Effector memory CD4-positive, alpha-beta T cell (primary cell): ENCODE results near the gene FRZB.
"Not testable (repeated sequence)": the region's sequence is repeated elsewhere in the genome, so short reads cannot be mapped to it uniquely, and the experiment has no call there.

ENCODE experiments used
- DNase-seq, 3 donors: peaks; one replicate each; pipeline ENCODE4 v3.0.0-alpha.2; 2020
- H3K27ac ChIP-seq: 2 replicates; pipeline ENCODE4 v1.7.0; 2013; ENCODE audit warnings: mild to moderate bottlenecking, low read length, moderate library complexity; ENCODE audit not compliant: insufficient read depth, poor library complexity, severe bottlenecking
- H3K27me3 ChIP-seq: replicated peaks from 2 replicates; pipeline ENCODE4 v1.7.0; 2013; ENCODE audit warnings: mild to moderate bottlenecking, low read length; ENCODE audit not compliant: insufficient read depth, control insufficient read depth, poor library complexity, severe bottlenecking
- H3K36me3 ChIP-seq: 2 replicates; pipeline ENCODE4 v1.7.0; 2013; ENCODE audit warnings: mild to moderate bottlenecking, low read length, moderate library complexity; ENCODE audit not compliant: control insufficient read depth, insufficient read depth
- H3K4me1 ChIP-seq: 2 replicates; pipeline ENCODE4 v1.7.0; 2013; ENCODE audit warnings: low read length, mild to moderate bottlenecking; ENCODE audit not compliant: control insufficient read depth, insufficient read depth, poor library complexity, severe bottlenecking
- H3K4me3 ChIP-seq: 2 replicates; pipeline ENCODE4 v1.7.0; 2013; ENCODE audit warnings: low read length, low read depth, mild to moderate bottlenecking; ENCODE audit not compliant: insufficient read depth, poor library complexity, severe bottlenecking
- H3K9me3 ChIP-seq: 2 replicates; pipeline ENCODE4 v1.7.0; 2013; ENCODE audit warnings: mild to moderate bottlenecking, low read length, moderate library complexity; ENCODE audit not compliant: control insufficient read depth

The FRZB gene

DNA sequence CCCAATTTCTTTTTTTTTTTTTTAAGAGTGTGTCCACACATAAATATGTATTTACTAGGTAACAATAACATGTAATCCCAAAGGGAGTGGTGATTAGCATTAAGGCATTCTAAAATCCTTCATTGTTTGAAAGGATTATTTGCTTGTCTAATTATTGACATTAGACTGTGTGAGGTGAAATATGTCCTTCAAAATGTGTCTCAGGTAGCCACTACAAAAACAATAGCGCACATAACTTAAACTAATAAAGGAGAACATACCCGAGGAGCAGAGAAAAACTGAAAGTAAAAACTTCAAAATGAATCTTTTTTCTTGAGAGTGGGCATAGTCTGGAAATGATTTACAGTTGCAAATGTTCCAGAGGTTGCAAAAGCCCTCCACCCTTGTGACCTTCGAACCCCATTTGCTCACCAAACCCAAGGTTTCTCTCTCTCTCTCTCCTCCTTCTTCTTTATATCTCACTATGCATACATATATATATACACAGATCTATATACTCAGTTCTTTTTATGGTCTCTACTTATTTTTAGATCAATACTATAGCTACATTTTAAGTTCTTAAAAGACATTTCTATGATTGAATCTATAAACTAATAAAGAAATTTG is 24.4 kb upstream of the FRZB start:
- Histone ChIP-seq H3K27ac (no peak overlapping the region), H3K36me3 (no peaks in the 10 kb centered on the region), H3K27me3 (no peaks in the 10 kb centered on the region), H3K4me3 (no peak overlapping the region), H3K4me1 (no peaks in the 10 kb centered on the region), H3K9me3 (no peaks in the 10 kb centered on the region)
- DNase-seq = no peak

- Histone ChIP-seq H3K4me1 (no peaks in the 10 kb centered on the region), H3K36me3 (no peaks in the 10 kb centered on the region), H3K9me3 (no peaks in the 10 kb centered on the region)
These were observed 23.9 kb upstream of the FRZB start for GRCh38 chr2:182890305-182890704.

DNA sequence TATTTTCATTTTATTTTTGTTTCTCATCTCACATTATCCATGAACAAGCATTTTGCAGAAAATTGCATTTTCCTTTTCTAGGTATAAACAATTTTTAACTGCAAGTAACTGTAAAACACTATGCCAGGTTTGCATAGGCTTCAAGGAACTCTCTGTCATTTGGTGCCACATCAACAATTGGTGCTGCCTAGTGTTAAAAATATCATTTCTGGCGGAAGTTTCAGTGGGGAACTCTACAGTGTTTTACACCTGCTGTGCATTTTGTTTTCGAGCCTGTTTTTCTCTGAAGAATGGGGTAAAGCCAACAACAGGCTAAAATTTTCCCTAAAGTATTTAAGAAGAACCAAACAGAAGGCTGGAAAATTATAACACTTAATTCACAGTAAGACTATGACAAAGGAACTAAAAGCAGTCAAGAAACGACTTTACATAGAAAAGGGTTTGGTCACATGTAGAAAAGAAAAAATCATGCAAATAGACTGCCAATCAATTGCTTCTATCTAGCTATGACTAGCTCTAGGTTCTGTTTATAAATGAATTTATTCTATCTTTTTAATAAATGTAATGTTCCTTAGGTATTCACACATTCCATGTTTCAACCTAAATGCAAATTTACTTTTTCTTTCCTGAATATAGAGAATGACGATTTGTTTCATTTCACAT is 21.4 kb upstream of the FRZB start:
- Histone ChIP-seq H3K36me3 (no peaks in the 10 kb centered on the region), H3K4me1 (no peaks in the 10 kb centered on the region), H3K4me3 (no peak overlapping the region), H3K9me3 (no peaks in the 10 kb centered on the region), H3K27me3 (no peaks in the 10 kb centered on the region), H3K27ac (no peak overlapping the region)
- no peak for DNase-seq

More at GRCh38 chr2:182890305-182890704, 23.9 kb upstream of the FRZB start:
- no peak for DNase-seq
- Histone ChIP-seq H3K27me3 (no peaks in the 10 kb centered on the region), H3K4me3 (no peak overlapping the region), H3K27ac (no peak overlapping the region)

DNA sequence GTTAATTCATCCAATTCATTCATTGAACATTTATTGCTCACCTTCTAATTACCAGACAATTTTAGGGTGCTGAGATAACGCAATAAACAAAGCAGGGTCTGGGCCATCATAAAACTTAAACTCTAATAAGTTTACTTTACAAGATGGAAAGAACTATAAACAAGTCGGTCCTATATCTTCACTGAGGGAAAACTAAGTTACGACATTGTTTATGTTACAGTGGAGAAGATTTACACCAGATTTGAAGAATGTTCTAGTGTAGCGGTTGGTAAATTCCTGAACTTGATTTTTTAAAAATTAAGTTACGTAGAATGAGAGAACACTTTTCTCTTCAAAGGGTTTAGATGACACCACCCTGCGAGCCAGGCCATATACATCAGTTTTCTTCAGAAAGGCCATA is 20.7 kb upstream of the FRZB start:
- no peak for DNase-seq
- H3K4me1 ChIP-seq = no peaks in the 10 kb centered on the region

DNA sequence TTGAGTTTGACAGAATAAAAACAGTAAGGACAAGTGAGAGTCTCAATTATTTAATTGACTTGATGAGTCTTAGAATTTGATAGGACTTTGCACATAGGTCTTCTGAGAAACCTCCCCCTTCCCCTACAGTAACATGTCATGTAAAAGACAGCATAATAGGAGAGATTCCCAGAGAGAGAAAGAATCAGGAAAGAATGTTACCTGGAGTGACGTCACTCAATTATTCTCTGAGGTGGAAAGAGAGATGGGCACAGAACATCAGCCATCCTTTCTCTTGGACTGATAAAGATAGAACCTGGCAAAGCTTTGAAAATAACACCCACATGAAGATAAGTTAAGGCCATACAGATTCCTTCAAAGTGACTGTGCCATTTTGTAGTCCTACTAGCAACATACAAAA is 19.3 kb upstream of the FRZB start:
- H3K27ac ChIP-seq = no peak overlapping the region
- no peaks in the 10 kb centered on the region for H3K36me3 ChIP-seq
- H3K4me3 ChIP-seq = no peak overlapping the region
- no peaks in the 10 kb centered on the region for H3K9me3 ChIP-seq
- no peaks in the 10 kb centered on the region for H3K27me3 ChIP-seq
- no peak for DNase-seq
- no peaks in the 10 kb centered on the region for H3K4me1 ChIP-seq

More for the DNA sequence above, 20.7 kb upstream of the FRZB start:
- H3K27me3 ChIP-seq = no peaks in the 10 kb centered on the region
- no peak overlapping the region for H3K27ac ChIP-seq
- no peak overlapping the region for H3K4me3 ChIP-seq
- H3K9me3 ChIP-seq = no peaks in the 10 kb centered on the region
- no peaks in the 10 kb centered on the region for H3K36me3 ChIP-seq

- no peaks in the 10 kb centered on the region for H3K27me3 ChIP-seq
- H3K4me1 ChIP-seq = no peaks in the 10 kb centered on the region
- no peak overlapping the region for H3K4me3 ChIP-seq
- H3K36me3 ChIP-seq = no peaks in the 10 kb centered on the region
- H3K9me3 ChIP-seq = no peaks in the 10 kb centered on the region
- H3K27ac ChIP-seq = no peak overlapping the region
- no peak for DNase-seq
These were observed 17.0 kb upstream of the FRZB start for GRCh38 chr2:182883451-182883850.

DNA sequence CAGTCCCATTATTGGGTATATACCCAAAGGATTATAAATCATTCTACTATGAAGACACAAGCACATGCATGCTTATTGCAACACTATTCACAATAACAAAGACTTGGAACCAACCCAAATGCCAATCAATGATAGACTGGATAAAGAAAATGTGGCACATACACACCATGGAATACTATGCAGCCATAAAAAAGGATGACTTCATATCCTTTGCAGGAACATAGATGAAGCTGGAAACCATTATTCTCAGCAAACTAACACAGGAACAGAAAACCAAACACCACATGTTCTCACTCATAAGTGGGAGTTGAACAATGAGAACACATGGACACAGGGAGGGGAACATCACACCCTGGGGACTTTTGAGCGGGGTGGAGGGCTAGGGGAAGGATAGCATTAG is 13.7 kb upstream of the FRZB start:
- H3K9me3 ChIP-seq, H3K36me3 ChIP-seq, H3K27ac ChIP-seq, DNase-seq, H3K27me3 ChIP-seq, H3K4me3 ChIP-seq, H3K4me1 ChIP-seq: not testable (repeated sequence)

DNA sequence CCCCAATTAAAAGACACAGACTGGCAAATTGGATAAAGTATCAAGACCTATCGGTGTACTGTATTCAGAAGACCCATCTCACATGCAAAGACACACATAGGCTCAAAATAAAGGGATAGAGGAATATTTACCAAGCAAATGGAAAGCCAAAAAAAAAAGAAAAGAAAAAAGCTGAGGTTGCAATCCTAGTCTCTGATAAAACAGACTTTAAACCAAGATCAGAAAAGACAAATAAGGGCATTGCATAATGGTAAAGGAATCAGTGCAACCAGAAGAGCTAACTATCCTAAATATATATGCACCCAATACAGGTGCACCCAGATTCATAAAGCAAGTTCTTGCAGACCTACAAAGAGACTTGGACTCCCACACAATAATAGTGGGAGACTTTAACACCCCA is 10.2 kb upstream of the FRZB start:
- not testable (repeated sequence) for H3K4me3 ChIP-seq, H3K27ac ChIP-seq, DNase-seq, H3K36me3 ChIP-seq, H3K27me3 ChIP-seq, H3K9me3 ChIP-seq, H3K4me1 ChIP-seq

- Histone ChIP-seq H3K27ac (no peak overlapping the region), H3K27me3 (peaks cover 4% of the 10 kb centered on the region)
- no peak for DNase-seq
These were observed 3.8 kb upstream of the FRZB start for GRCh38 chr2:182870227-182870626.

GRCh38 chr2:182868054-182868796 is 1.8 kb upstream of the FRZB start:
- H3K4me1 ChIP-seq = peaks cover 9% of the 10 kb centered on the region
- no peak for DNase-seq
- no peaks in the 10 kb centered on the region for H3K9me3 ChIP-seq
- H3K27ac ChIP-seq = no peak overlapping the region
- H3K4me3 ChIP-seq = no peak overlapping the region
- H3K36me3 ChIP-seq = no peaks in the 10 kb centered on the region
- H3K27me3 ChIP-seq = peaks cover 4% of the 10 kb centered on the region

More at GRCh38 chr2:182870227-182870626, 3.8 kb upstream of the FRZB start:
- no peak overlapping the region for H3K4me3 ChIP-seq
- H3K4me1 ChIP-seq = peaks cover 9% of the 10 kb centered on the region
- no peaks in the 10 kb centered on the region for H3K36me3 ChIP-seq
- H3K9me3 ChIP-seq = no peaks in the 10 kb centered on the region
